Stomach (tissue), 9 donors: Measurements from ENCODE around the gene NPTX1. TPM values are rescaled to one million over a fixed set of nuclear protein-coding genes. Genes with fewer than 3 reads are reported as not detected.

Source experiments
- DNase-seq, 2 donors: peaks; one replicate each; pipeline versions ENCODE4 v3.0.0 to v3.0.0-alpha.2; 2013 to 2019
- H3K27ac ChIP-seq, 5 donors: fragments of 200-600 bp in 4 of 5; sonication (generic) in 4 of 5; one replicate each; pipeline ENCODE4 v1.5.1; 2013 to 2019; ENCODE audit warnings: mild to moderate bottlenecking in 1 of 5, moderate library complexity in 1 of 5
- H3K27me3 ChIP-seq, 3 donors: fragments of 200-600 bp; sonication (generic); one replicate each; pipeline ENCODE4 v1.5.1; 2017 to 2019; ENCODE audit warnings: mixed run types in 1 of 3
- H3K36me3 ChIP-seq, 4 donors: fragments of 200-600 bp; sonication (generic); 1 replicate in 3 of 4; 2 replicates in 1 of 4; pipeline ENCODE4 v1.5.1; 2016 to 2019
- H3K4me1 ChIP-seq, 4 donors: fragments of 200-600 bp; sonication (generic); one replicate each; pipeline ENCODE4 v1.5.1; 2016 to 2019
- H3K4me3 ChIP-seq, 4 donors: fragments of 200-600 bp; sonication (generic) in 3 of 4; one replicate each; pipeline ENCODE4 v1.5.1; 2016 to 2019; ENCODE audit warnings: mild to moderate bottlenecking in 1 of 4
- H3K9me3 ChIP-seq, 4 donors: fragments of 200-600 bp; sonication (generic); one replicate each; pipeline ENCODE4 v1.5.1; 2016 to 2019
- EP300 ChIP-seq: sonication (generic); formaldehyde crosslinking; IDR thresholded peaks from one replicate; pipeline ENCODE4 v1.6.1; 2017; ENCODE audit warnings: antibody characterized with exemption
- POLR2A ChIP-seq, 4 donors: fragments of 450-650 bp; IDR thresholded peaks; one replicate each; pipeline ENCODE4 v1.6.1; 2016; ENCODE audit warnings: antibody characterized with exemption in 4 of 4, control low read depth in 2 of 4, mild to moderate bottlenecking in 1 of 4, moderate library complexity in 1 of 4
- POLR2AphosphoS5 ChIP-seq, 3 donors: sonication (generic); formaldehyde crosslinking; IDR thresholded peaks; one replicate each; pipeline ENCODE4 v1.6.1; 2016; ENCODE audit warnings: antibody characterized with exemption in 3 of 3
- WGBS, 5 donors: extraction: QIAGEN DNeasy Blood & Tissue Kit in 3 of 5; methylation state at CpG; one replicate each; pipeline versions ENCODE4 v1.1.5 to v1.1.7; 2013 to 2018; 5-methylcytosine and 5-hydroxymethylcytosine counted together
- intact Hi-C: fragments of 100-400 bp; cut with DNase I; formaldehyde crosslinking; loops from one replicate; pipeline ENCODE4 v1.15.1; 2023; ENCODE audit warnings: low total_unique reads
- polyA plus RNA-seq, 3 donors: library from polyadenylated mRNA; stranded (reverse); fragments of 200-250 nt; gene quantifications; one replicate each; pipeline ENCODE4 v1.2.3, GENCODE V29; 2013
- total RNA-seq, 5 donors: library from RNA; depleted of rRNA; stranded (reverse); fragments of >200 nt; gene quantifications; one replicate each; pipeline versions ENCODE4 v1.1.0 to v1.2.3, GENCODE V29; 2014 to 2016
- TF ChIP-seq, protein P1 (sequence below), 7 experiments: fragments of 450-650 bp in 4 of 7; fragments of 200-600 bp in 3 of 7; sonication (generic) in 3 of 7; IDR thresholded peaks; one replicate each; pipeline ENCODE4 v1.5.1; 2016 to 2019; ENCODE audit warnings: antibody characterized with exemption in 7 of 7, control low read depth in 2 of 7, mild to moderate bottlenecking in 1 of 7
- donor health status: healthy with polysubstance abuse.
- donor health status: Bipolar disorder and iron deficiency.
- donor health status: healthy.

The NPTX1 gene
- total and polyA plus RNA-seq, 8 donors = 0.31 to 9.3 (median 2.0) TPM; not detected in 1

DNA sequence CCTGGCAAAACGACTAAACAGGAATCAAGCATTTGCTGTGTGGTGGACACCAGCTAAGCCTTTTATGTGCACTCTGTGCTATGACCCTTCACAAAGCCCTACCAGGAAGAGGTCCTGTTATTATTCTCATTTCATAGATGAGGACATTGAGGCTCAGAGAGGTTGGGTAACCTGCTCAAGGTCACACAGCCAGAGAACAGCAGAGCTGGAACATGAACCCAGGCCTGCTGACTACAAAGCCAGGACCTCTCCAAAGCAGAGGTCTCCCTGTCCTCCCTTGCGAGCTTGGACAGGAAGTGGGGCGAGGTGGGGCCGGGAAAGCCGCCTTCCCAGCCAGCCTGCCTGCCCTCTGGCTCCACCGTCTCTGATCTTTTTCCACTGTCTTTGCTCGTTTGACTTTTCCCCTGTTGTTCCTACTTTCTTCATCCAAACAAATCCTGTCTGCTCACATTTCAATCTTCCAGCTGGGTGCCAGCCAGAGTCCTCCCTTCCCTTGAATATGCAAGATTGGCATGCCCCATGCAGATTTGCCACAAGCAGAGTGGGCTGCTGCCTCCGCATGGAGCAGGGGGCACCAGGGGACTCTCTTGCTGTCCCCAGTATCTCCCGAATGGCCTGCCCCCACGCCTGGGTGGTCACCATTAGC, 44.5 kb upstream of the NPTX1 start:
- TF ChIP-seq POLR2AphosphoS5 (IDR thresholded peaks at IDR 0.05) (no peak), POLR2A (IDR thresholded peaks at IDR 0.05) (no peak)
- intact Hi-C loops = no loop called here
- H3K4me1 ChIP-seq = peaks cover 0 to 19% (median 0%) of the 10 kb centered on the region in 4 donors
- peaks cover 0 to 7% (median 6%) of the 10 kb centered on the region in 3 donors for H3K27me3 ChIP-seq
- WGBS, 5 donors = 47 to 56% (median 53%) methylated on average over 10 of the region's 10 CpGs
- H3K27ac ChIP-seq = no peak overlapping the region
- no peak for DNase-seq
- no peak overlapping the region for H3K4me3 ChIP-seq
- H3K36me3 ChIP-seq = no peaks in the 10 kb centered on the region
- H3K9me3 ChIP-seq = peaks cover 0 to 3% (median 0%) of the 10 kb centered on the region in 4 donors

DNA sequence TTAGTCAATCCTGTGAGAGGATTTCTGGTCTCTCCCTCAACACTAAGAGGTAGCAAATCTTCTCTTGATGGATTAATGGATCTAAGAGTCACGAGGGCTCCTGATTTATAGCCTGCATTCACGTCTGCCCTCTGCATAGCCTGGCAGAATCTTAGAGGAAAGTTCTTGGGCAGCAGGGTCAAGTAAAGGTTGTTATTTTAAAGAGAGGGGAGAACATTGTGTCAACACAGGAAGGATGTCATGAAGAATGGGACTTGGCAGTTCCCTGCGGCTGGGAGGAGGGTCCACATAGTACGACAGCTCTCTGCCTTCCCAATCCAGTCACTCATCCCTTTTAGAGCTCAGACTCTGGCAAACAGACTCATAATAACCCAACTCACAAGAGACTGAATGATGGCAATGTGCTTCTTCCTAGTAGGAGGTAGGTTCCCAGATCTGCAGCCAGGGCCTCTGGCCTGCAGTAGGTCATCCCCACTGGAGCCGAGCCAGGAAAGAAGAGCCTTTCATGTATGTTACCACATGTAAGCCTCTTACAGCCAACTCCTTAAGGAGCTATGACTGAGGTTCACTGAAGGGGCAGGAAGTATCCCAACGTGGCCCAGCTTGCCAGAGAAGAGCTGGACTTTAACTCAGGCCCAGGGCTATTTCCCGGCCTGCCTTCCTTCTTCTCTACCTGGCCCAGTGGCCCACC, 42.8 kb upstream of the NPTX1 start:
- H3K27ac ChIP-seq = no peak overlapping the region
- H3K4me3 ChIP-seq = no peak overlapping the region
- intact Hi-C loops = no loop called here
- 38 to 45% (median 40%) methylated on average over 7 of the region's 7 CpGs for WGBS, 5 donors
- H3K27me3 ChIP-seq = peaks cover 0 to 6% (median 5%) of the 10 kb centered on the region in 3 donors
- no peak for DNase-seq
- H3K4me1 ChIP-seq = peaks cover 0 to 10% (median 0%) of the 10 kb centered on the region in 4 donors
- TF ChIP-seq, protein P1, sequence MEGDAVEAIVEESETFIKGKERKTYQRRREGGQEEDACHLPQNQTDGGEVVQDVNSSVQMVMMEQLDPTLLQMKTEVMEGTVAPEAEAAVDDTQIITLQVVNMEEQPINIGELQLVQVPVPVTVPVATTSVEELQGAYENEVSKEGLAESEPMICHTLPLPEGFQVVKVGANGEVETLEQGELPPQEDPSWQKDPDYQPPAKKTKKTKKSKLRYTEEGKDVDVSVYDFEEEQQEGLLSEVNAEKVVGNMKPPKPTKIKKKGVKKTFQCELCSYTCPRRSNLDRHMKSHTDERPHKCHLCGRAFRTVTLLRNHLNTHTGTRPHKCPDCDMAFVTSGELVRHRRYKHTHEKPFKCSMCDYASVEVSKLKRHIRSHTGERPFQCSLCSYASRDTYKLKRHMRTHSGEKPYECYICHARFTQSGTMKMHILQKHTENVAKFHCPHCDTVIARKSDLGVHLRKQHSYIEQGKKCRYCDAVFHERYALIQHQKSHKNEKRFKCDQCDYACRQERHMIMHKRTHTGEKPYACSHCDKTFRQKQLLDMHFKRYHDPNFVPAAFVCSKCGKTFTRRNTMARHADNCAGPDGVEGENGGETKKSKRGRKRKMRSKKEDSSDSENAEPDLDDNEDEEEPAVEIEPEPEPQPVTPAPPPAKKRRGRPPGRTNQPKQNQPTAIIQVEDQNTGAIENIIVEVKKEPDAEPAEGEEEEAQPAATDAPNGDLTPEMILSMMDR (IDR thresholded peaks at IDR 0.05) = no peak
- TF ChIP-seq POLR2AphosphoS5 (IDR thresholded peaks at IDR 0.05) (no peak), POLR2A (IDR thresholded peaks at IDR 0.05) (no peak), EP300 (no peak)
- H3K9me3 ChIP-seq = peaks cover 0 to 3% (median 0%) of the 10 kb centered on the region in 4 donors
- no peaks in the 10 kb centered on the region for H3K36me3 ChIP-seq

DNA sequence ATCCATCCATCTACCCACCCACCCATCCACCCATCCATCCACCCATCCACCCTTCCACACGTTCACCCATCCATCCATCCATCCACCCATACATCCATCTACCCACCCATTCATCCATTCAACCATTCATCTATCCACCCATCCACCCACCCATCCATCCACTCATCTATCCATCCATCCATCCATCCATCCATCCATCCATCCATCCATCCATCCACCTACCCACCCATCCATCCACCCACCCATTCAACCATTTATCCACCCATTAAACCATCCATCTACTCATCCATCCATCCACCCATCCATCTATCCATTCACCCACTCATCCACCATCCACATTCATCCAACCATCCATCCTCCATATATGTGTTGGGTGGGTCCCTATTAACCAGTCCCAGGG, 42.0 kb upstream of the NPTX1 start:
- no peak overlapping the region for H3K27ac ChIP-seq
- no peak for DNase-seq
- intact Hi-C loops = no loop called here
- peaks cover 0 to 1% (median 0%) of the 10 kb centered on the region in 4 donors for H3K4me1 ChIP-seq
- H3K9me3 ChIP-seq = peaks cover 0 to 3% (median 0%) of the 10 kb centered on the region in 4 donors
- WGBS, 5 donors = 56 to 87% (median 69%) methylated on average over 1 of the region's 1 CpG
- H3K27me3 ChIP-seq = peaks cover 0 to 12% (median 5%) of the 10 kb centered on the region in 3 donors
- no peaks in the 10 kb centered on the region for H3K36me3 ChIP-seq
- H3K4me3 ChIP-seq = no peak overlapping the region
- TF ChIP-seq POLR2A (IDR thresholded peaks at IDR 0.05) = no peak
- TF ChIP-seq POLR2AphosphoS5 (IDR thresholded peaks at IDR 0.05) = no peak
- TF ChIP-seq, protein P1 (IDR thresholded peaks at IDR 0.05) = no peak
- TF ChIP-seq EP300 = no peak

DNA sequence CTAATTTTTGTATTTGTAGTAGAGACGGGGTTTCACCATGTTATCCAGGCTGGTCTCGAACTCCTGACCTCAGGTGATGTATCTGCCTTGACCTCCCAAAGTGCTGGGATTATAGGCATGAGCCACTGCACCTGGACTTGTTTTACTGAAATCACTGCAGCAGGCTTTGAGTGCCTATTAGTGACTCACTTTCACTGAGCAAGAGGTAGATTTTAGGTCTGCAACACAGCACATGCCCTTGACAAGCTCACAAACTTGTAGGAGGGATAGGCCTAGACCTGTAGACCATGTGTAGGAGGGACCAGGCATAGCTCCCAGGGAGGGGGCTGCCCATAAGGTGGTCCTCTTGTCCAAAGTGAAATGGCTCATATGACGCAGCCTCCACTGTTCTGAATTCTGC, 41.2 kb upstream of the NPTX1 start:
- peaks cover 0 to 19% (median 6%) of the 10 kb centered on the region in 3 donors for H3K27me3 ChIP-seq
- no peak overlapping the region for H3K27ac ChIP-seq
- H3K4me3 ChIP-seq = no peak overlapping the region
- no peak for TF ChIP-seq POLR2AphosphoS5 (IDR thresholded peaks at IDR 0.05)
- TF ChIP-seq POLR2A (IDR thresholded peaks at IDR 0.05) = no peak
- no peak for DNase-seq
- intact Hi-C loops = no loop called here
- no peaks in the 10 kb centered on the region for H3K36me3 ChIP-seq
- no peaks in the 10 kb centered on the region for H3K4me1 ChIP-seq
- H3K9me3 ChIP-seq = no peaks in the 10 kb centered on the region
- 81 to 90% (median 85%) methylated on average over 3 of the region's 3 CpGs for WGBS, 5 donors

DNA sequence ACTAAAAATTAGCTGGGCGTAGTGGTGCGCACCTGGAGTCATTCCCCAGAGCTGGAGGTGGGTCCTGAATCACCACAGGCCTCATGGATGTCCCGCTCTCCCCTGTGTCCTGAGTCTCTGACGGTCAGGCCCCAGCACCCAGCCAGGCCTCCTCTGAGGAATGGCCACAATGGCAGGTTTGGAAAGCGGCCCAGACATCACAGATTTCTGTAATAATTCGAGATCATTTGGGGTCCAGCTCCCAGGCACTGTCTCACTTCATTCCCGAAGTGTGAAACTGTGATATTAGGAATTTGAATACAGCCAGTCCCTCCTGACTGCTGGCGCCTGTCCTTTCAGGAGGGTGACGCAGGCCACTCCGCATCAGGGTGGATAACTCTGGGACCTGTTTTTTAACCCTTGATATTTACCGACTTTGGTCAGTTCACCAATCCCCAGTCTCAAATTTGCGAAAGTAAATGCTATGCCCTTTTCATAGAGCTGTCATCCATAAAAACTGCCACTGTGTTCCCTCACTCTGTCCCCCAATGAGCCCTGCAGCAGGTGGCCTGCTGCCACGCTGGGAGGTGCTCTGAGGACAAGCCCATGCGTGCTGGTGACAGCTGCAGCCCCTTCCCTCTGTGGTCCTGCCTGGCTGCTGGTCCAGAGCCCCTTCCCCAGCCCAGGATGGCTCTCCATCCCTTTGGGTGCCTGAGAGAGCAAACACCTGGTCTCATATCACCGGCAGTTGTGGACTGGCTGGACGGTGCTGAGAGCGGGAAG, 39.9 kb upstream of the NPTX1 start:
- DNase-seq = no peak
- H3K4me3 ChIP-seq = no peak overlapping the region
- intact Hi-C loops = no loop called here
- H3K27me3 ChIP-seq = peaks cover 0 to 32% (median 16%) of the 10 kb centered on the region in 3 donors
- no peaks in the 10 kb centered on the region for H3K4me1 ChIP-seq
- no peaks in the 10 kb centered on the region for H3K36me3 ChIP-seq
- H3K27ac ChIP-seq = no peak overlapping the region
- 68 to 78% (median 74%) methylated on average over 15 to 17 of the region's 17 CpGs for WGBS, 5 donors
- H3K9me3 ChIP-seq = no peaks in the 10 kb centered on the region
- TF ChIP-seq POLR2AphosphoS5 (IDR thresholded peaks at IDR 0.05) (no peak), POLR2A (IDR thresholded peaks at IDR 0.05) (no peak), EP300 (no peak)
- TF ChIP-seq, protein P1 (IDR thresholded peaks at IDR 0.05) = no peak
